Ovary (tissue), 9 donors: ENCODE measurements around the gene DMRTC2. TPM values are rescaled to one million over a fixed set of nuclear protein-coding genes. Genes with fewer than 3 reads are reported as not detected.

Experiments used
- DNase-seq, 5 donors: peaks; one replicate each; pipeline ENCODE4 v3.0.0-alpha.2; 2019 to 2020
- H3K27ac ChIP-seq, 2 donors: fragments of 200-600 bp; one replicate each; pipeline versions ENCODE4 v1.5.1 to v1.8.0; 2019 to 2022
- H3K27me3 ChIP-seq: fragments of 200-600 bp; one replicate; pipeline ENCODE4 v1.8.0; 2022
- H3K36me3 ChIP-seq: fragments of 200-600 bp; sonication (generic); one replicate; pipeline ENCODE4 v1.5.1; 2019
- H3K4me1 ChIP-seq: one replicate; pipeline ENCODE4 v1.8.1; 2013; ENCODE audit warnings: mild to moderate bottlenecking, moderate library complexity; ENCODE audit not compliant: insufficient read depth
- H3K4me3 ChIP-seq: fragments of 200-600 bp; sonication (generic); one replicate; pipeline ENCODE4 v1.5.1; 2017
- H3K9me3 ChIP-seq, 2 donors: fragments of 200-600 bp in 1 of 2; sonication (generic) in 1 of 2; one replicate each; pipeline versions ENCODE4 v1.5.1 to v1.8.1; 2013 to 2019; ENCODE audit warnings: mild to moderate bottlenecking in 1 of 2, moderate library complexity in 1 of 2
- EP300 ChIP-seq: sonication (generic); formaldehyde crosslinking; IDR thresholded peaks from one replicate; pipeline ENCODE4 v1.6.1; 2017; ENCODE audit warnings: antibody characterized with exemption
- POLR2A ChIP-seq: fragments of 450-650 bp; IDR thresholded peaks from one replicate; pipeline ENCODE4 v1.6.1; 2017; ENCODE audit warnings: antibody characterized with exemption, mild to moderate bottlenecking, moderate library complexity
- WGBS, 3 donors: extraction: QIAGEN DNeasy Blood & Tissue Kit in 1 of 3; methylation state at CpG; one replicate each; pipeline versions ENCODE4 v1.1.5 to v1.1.7; 2013 to 2017; 5-methylcytosine and 5-hydroxymethylcytosine counted together
- intact Hi-C, 4 donors: fragments of 100-400 bp; cut with DNase I; formaldehyde crosslinking; loops; one replicate each; pipeline versions ENCODE4 v1.11.0 to v1.15.1; 2022 to 2023
- polyA plus RNA-seq, 2 donors: library from polyadenylated mRNA; stranded (reverse); fragments of 200-250 nt in 1 of 2; fragments of 350-450 nt in 1 of 2; fragmentation: Illumina TruSeq in 1 of 2; extraction: RNeasy Lipid Tissue Mini Kit (QIAGEN cat#74804) in 1 of 2; gene quantifications; one replicate each; pipeline ENCODE4 v1.2.3, GENCODE V29; 2013 to 2014
- total RNA-seq, 7 donors: library from RNA; depleted of rRNA in 2 of 7; stranded (reverse); fragments of >200 nt in 2 of 7; fragmentation: NEBNext Ultra II Directional in 3 of 7; extraction: Animal tissue kit (Norgen Biotek cat#: 25700) in 3 of 7; gene quantifications; one replicate each; pipeline versions ENCODE4 v1.1.0 to v1.2.4, GENCODE V29; 2016 to 2023
- TF ChIP-seq, protein P1 (sequence below), 3 donors: fragments of 450-650 bp in 2 of 3; fragments of 200-600 bp in 1 of 3; IDR thresholded peaks; one replicate each; pipeline versions ENCODE4 v1.5.1 to v1.8.0; 2016 to 2022; ENCODE audit warnings: antibody characterized with exemption in 3 of 3, mild to moderate bottlenecking in 1 of 3
- donor health status: DM: no; HTN: no; CAD: no; lungs with moderate emphysema.
- donor health status: DM: no; HTN: no; CAD: no.
- donor health status: Bipolar disorder and iron deficiency.
- donor health status: DM: yes; HTN: yes; CAD: no.
- donor health status: DM: no; HTN: no; CAD: no.
- donor health status: DM: yes; HTN: yes; CAD: no.

DMRTC2 gene
- total and polyA plus RNA-seq, 9 donors: 0.07 TPM; not detected in 8

DNA sequence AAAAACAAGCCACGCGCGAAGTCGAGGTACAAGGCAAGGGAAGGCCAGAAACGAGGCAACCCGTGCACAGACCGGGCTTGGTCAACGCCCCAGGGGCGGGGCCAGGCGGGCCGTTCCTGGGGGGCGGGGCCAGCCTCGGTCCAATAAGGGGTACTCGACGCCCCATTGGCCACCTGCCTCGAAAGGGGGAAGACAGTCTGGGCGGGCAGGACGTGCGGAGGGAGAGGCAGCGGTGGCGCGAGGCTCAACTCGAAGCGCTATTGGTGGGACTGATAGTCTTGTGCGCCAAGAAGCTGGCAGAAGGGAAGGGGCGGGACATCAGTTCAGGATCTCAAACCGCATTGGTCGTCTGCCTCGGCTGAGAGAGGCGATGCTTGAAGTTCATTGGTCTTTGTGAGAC lies 241 bp upstream of the DMRTC2 start, which contains the start of gene LYPD4:
Gene LYPD4, minus strand, starts transcription at position 83 of the 400 bp plus-strand sequence. CDS start 5,398 bp downstream, outside the sequence.
- intact Hi-C loops: no loop called here
- H3K4me3 ChIP-seq: no peak within 1 kb of the TSS
- TF ChIP-seq POLR2A: no peak
- TF ChIP-seq EP300: no peak
- TF ChIP-seq, protein P1, sequence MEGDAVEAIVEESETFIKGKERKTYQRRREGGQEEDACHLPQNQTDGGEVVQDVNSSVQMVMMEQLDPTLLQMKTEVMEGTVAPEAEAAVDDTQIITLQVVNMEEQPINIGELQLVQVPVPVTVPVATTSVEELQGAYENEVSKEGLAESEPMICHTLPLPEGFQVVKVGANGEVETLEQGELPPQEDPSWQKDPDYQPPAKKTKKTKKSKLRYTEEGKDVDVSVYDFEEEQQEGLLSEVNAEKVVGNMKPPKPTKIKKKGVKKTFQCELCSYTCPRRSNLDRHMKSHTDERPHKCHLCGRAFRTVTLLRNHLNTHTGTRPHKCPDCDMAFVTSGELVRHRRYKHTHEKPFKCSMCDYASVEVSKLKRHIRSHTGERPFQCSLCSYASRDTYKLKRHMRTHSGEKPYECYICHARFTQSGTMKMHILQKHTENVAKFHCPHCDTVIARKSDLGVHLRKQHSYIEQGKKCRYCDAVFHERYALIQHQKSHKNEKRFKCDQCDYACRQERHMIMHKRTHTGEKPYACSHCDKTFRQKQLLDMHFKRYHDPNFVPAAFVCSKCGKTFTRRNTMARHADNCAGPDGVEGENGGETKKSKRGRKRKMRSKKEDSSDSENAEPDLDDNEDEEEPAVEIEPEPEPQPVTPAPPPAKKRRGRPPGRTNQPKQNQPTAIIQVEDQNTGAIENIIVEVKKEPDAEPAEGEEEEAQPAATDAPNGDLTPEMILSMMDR (IDR thresholded peaks at IDR 0.05): no peak
- H3K27ac ChIP-seq: no peak within 1 kb of the TSS
- no peaks in the 10 kb centered on the region for H3K27me3 ChIP-seq
- no peaks in the 10 kb centered on the region for H3K4me1 ChIP-seq
- DNase-seq: no peak
- 79 to 85% (median 80%) methylated on average over 30 of the region's 30 CpGs for WGBS, 3 donors
- H3K36me3 ChIP-seq: no peaks in the 10 kb centered on the region
- no peaks in the 10 kb centered on the region for H3K9me3 ChIP-seq

DNA sequence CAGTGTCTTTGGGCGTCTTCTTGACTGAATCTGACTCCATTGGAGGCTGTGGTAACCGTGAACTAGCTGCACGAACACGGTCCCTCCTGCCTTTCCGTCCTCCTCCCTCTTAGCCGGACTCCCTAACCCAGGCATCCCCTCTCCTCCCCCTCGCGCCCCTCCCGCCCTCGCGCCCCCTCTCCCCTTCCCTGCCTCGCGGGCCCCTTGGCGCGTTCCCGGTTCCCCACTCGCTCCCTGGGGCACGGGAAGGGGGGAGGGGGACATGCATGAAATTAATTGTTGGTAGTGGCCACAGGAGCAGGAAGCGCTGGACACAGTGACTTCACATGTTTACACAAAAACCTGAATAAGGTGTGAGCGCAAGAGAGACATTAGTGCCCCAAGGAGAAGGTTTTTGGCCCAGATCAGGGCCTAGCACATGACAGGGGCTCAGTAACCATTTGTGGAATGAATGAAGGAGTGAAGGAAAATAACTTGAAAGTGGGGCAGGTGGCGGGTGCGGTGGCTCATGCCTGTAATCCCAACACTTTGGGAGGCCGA lies 279 bp downstream of the DMRTC2 start:
- TF ChIP-seq, protein P1 (IDR thresholded peaks at IDR 0.05): no peak
- no peak for TF ChIP-seq POLR2A
- no peak for TF ChIP-seq EP300
- Histone ChIP-seq H3K36me3 (no peaks in the 10 kb centered on the region), H3K9me3 (no peaks in the 10 kb centered on the region), H3K27me3 (no peaks in the 10 kb centered on the region), H3K4me3 (no peak overlapping the region), H3K4me1 (no peaks in the 10 kb centered on the region), H3K27ac (no peak overlapping the region)
- DNase-seq: no peak
- intact Hi-C loops: no loop called here
- 84 to 89% (median 87%) methylated on average over 23 of the region's 23 CpGs for WGBS, 3 donors

DNA sequence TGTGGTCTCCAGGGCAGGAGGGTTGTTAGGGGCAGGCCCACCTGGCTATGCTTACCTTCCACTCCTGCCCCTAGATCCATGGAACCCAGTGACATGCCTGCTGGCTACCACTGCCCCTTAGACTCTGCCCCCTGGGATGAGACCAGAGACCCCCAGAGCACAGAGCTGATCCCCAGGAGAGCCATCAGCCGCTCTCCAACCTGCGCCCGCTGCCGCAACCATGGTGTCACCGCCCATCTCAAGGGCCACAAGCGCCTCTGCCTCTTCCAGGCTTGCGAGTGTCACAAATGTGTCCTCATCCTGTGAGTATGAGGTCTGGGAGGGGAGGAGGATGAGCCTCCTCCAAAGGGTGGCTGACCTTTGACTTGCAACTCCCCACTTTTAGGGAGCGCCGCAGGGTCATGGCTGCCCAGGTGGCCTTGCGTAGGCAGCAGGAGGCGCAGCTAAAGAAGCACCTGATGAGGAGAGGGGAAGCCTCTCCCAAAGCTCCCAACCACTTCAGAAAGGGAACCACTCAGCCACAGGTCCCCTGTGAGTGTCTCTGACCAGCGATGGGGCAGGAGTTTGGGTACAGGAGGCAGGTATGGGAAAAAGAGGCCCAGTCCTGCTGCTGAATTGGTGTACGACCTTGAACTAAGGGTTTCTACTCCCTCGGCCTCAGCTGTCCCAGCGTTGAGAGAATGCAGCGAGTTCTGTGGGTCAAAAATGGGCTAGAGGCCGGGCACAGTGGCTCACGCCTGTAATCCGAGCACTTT lies 2.7 kb downstream of the DMRTC2 start:
- Histone ChIP-seq H3K36me3 (no peaks in the 10 kb centered on the region), H3K27ac (no peak overlapping the region), H3K4me1 (no peaks in the 10 kb centered on the region), H3K9me3 (no peaks in the 10 kb centered on the region), H3K27me3 (no peaks in the 10 kb centered on the region), H3K4me3 (no peak overlapping the region)
- intact Hi-C loops: no loop called here
- TF ChIP-seq, protein P1 (IDR thresholded peaks at IDR 0.05): no peak
- TF ChIP-seq EP300 (no peak), POLR2A (no peak)
- no peak for DNase-seq
- 74 to 80% (median 79%) methylated on average over 19 of the region's 19 CpGs for WGBS, 3 donors

DNA sequence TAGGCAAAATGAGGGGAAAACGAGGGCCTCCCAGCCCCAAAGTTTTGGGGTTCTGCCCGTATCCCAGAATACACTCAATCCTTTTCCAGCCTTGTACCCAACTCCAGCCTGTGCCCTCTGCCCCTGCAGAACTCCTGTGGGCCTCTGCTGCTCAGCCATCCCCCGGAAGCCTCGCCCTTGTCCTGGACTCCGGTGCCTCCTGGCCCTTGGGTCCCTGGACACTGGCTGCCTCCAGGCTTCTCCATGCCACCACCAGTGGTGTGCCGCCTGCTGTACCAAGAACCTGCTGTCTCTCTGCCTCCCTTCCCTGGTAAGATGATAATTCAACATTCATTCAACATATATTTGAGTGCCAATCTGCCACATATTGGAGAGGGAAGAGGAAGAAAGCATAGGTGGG lies 3.8 kb downstream of the DMRTC2 start:
- no peak for DNase-seq
- WGBS, 3 donors: 77 to 88% (median 79%) methylated on average over 6 of the region's 6 CpGs
- no peaks in the 10 kb centered on the region for H3K27me3 ChIP-seq
- H3K27ac ChIP-seq: no peak overlapping the region
- intact Hi-C loops: no loop called here
- H3K4me1 ChIP-seq: no peaks in the 10 kb centered on the region
- no peak overlapping the region for H3K4me3 ChIP-seq
- H3K36me3 ChIP-seq: no peaks in the 10 kb centered on the region
- H3K9me3 ChIP-seq: no peaks in the 10 kb centered on the region
- TF ChIP-seq, protein P1 (IDR thresholded peaks at IDR 0.05): no peak
- TF ChIP-seq EP300 (no peak), POLR2A (no peak)
